SK-N-MC (cell line): ENCODE data around the gene CDKN2AIP.

ENCODE experiments used
- EZH2 ChIP-seq: fragments of 200-600 bp; sonication (generic); IDR thresholded peaks from one replicate; pipeline ENCODE4 v1.6.1; 2017; ENCODE audit warnings: antibody characterized with exemption
- POLR2AphosphoS5 ChIP-seq: IDR thresholded peaks from 2 replicates; pipeline ENCODE4 v1.6.1; 2012; ENCODE audit warnings: mild to moderate bottlenecking, low read depth, low read length, borderline replicate concordance

DNA sequence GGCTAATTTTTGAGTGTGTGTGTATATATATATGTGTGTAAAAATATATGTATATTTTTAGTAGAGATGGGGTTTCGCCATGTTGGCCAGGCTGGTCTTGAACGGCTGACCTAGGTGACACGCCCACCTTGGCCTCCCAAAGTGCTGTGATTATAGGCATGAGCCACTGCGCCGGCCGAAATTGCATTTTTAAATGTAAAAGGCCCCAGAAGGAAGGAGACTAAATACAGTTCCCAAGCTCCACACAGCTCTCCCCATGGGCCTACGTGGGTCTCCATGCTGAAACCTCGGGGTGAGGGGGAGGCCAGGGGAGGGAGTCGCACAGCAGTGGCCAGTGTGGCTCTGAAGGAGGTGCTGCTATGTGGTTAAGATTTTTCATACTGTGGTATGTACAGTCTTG, 12.8 kb upstream of the CDKN2AIP start:
- TF ChIP-seq POLR2AphosphoS5 (no peak), EZH2 (no peak)
